Superior temporal gyrus (tissue), 1 donor: ENCODE results near the gene UGT1A7.
"Not testable (repeated sequence)": the region's sequence is repeated elsewhere in the genome, so short reads cannot be mapped to it uniquely, and the experiment has no call there.

Experiments used
- DNase-seq: peaks from one replicate; pipeline ENCODE4 v3.0.0-alpha.2; 2016; ENCODE audit errors: extremely low spot score

UGT1A7 gene

DNA sequence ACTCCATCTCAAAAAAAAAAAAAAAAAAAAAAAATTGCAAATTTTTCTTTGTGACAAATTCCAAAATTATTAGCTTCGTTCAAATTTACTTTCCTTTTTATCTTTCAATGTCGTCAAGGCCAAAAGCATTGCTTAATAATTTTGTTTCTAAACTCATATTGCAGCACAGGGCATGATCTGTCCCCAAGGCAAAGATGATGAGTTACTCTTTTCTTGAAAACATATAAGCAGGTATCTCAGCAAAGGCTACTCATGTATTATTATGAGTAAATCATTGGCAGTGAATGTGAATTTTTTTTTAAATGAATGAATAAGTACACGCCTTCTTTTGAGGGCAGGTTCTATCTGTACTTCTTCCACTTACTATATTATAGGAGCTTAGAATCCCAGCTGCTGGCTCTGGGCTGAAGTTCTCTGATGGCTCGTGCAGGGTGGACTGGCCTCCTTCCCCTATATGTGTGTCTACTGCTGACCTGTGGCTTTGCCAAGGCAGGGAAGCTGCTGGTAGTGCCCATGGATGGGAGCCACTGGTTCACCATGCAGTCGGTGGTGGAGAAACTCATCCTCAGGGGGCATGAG, at the start of gene UGT1A7:
TSS of gene UGT1A7 (plus strand) at position 381 of the 579 bp plus-strand sequence. CDS start at position 418, 37 bp downstream.
- DNase-seq = no peak

- DNase-seq = not testable (repeated sequence)
Measured at GRCh38 chr2:233636306-233636705, 45.4 kb upstream of the UGT1A7 start, which contains the start of gene UGT1A10. Gene UGT1A10 (plus strand): TSS chr2:233636448. CDS start chr2:233636523, 75 bp downstream.

- DNase-seq = no peak
Measured at GRCh38 chr2:233638836-233639235, 42.9 kb upstream of the UGT1A7 start.

DNA sequence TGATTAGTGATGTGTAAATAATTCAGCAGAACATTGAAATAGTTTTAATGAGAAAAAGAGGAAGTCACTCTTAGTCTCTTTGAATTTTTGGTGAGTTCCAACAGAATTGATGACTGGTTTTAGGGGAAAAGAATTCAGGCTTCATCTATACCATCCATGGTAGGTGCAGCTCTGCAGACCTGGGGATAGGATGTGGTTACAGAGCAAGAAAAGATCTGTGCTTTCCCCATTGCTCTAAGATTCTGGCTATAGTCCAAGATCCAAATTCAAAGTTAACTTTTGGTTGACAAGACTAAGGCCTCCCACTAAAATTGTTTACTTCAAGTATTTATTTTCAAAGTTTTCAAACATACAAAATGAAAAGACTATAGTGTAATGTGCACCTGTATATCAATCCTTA, 41.8 kb upstream of the UGT1A7 start:
- no peak for DNase-seq

DNA sequence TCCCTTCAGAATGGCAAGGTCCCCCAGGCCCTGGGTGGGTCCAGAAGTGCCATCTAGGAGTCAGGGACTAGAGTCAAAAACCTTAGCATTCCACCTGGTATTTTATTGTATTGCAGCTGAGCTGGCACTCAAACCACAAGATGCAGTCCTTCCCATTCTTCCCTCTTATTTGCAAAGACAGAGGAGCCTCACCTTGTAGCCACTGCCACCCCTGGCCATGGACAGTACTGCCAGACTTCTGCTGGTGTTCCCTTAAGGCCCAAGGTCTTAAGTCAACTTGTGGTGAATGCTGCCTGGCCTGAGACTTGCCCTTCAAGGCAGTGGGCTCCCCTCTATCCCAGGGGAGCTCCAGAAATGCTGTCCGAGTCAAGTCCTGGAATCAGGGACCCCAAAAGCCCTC, 38.6 kb upstream of the UGT1A7 start:
- no peak for DNase-seq

DNA sequence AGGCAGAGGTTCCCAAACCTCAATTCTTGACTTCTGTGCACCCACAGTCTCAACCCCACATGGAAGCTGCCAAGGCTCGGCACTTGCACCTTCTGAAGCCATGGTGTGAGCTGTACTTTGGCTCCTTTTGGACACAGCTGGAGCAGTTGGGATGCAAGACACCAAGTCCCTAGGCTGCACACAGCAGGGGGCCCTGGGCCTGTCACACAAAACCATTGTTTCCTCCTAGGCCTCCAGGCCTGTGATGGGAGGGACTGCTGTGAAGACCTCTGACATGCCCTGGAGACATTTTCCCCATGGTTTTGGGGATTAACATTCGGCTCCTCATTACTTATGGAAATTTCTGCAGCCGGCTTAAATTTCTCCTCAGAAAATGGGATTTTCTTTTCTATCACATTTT, 35.7 kb upstream of the UGT1A7 start:
- DNase-seq = not testable (repeated sequence)

GRCh38 chr2:233650981-233651380, 30.7 kb upstream of the UGT1A7 start:
- no peak for DNase-seq

DNA sequence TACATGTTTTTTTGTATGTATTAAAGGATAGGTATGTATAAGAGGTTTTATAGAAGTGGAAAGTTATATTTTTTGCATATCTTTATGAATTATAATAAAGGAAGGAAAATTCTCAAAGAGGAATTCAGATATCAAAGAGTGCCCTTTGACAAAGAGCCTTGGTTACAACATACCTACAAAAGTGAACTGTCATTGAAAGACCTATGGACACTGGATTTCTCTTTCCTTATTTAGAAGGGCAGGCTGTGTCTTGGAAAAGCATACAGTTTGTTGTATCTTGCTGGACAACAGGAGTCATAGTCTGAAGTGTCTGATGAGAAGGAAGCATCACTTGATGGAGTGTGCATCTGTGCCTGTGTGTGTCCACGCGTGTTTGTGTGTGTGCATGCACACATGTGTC, 30.3 kb upstream of the UGT1A7 start:
- no peak for DNase-seq

DNA sequence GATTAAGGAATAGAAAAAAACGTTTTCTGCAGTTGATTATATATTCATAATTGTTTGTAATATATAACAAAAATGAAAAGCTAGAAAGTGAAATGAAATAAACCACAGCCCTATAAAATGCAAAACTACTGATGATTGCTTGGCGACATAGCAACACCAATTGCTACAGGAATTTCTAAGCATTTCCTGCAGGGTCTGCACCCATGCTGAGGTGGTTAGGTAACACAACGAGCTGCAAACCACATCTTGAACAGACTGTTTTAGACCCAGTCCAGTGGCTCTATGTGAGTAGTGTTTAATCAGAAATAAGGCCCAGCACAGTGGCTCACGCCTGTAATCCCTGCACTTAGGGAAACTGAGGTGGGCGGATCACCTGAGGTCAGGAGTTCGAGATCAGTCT, 27.2 kb upstream of the UGT1A7 start:
- no peak for DNase-seq

GRCh38 chr2:233655043-233655442, 26.7 kb upstream of the UGT1A7 start:
- DNase-seq = no peak

DNA sequence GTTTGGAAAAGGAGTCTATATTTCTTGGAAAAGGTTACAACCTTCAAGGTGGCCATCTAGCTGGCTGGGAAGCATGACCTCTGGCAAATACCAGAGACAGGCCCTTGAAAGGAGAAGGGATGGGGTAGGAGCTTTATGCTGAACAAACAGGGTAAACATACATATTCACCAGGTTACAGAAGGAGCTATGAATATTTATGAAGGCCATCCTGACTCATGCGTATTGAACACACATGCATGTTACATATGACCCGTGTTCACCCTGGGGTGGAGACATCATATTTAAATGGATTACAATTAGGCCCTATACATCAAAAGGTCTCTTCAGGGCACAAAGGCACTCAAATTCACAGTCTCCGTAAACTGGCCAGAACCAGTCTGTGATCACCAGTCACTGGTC, 25.8 kb upstream of the UGT1A7 start:
- DNase-seq = not testable (repeated sequence)

GRCh38 chr2:233656443-233656842, 25.3 kb upstream of the UGT1A7 start:
- DNase-seq = no peak

- DNase-seq = no peak
Measured at GRCh38 chr2:233658610-233659009, 23.1 kb upstream of the UGT1A7 start.

DNA sequence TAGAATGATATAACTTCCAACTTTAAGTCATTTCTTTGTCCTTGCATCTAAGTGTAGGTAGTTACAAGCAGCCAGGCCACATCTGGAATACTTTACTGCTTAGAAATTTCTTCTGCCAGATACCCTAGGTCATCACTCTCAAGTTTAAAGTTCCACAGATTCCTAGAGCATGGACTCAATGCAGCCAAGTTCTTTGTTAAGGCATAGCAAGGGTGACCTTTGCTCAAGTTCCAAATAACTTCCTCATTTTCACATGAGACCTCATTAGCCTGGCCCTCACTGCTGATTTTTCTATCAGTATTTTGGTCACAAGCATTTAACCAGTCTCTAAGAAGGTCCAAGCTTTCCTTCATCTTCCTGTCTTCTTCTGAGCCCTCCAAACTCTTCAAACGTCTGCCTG, 17.8 kb upstream of the UGT1A7 start:
- DNase-seq = no peak

DNA sequence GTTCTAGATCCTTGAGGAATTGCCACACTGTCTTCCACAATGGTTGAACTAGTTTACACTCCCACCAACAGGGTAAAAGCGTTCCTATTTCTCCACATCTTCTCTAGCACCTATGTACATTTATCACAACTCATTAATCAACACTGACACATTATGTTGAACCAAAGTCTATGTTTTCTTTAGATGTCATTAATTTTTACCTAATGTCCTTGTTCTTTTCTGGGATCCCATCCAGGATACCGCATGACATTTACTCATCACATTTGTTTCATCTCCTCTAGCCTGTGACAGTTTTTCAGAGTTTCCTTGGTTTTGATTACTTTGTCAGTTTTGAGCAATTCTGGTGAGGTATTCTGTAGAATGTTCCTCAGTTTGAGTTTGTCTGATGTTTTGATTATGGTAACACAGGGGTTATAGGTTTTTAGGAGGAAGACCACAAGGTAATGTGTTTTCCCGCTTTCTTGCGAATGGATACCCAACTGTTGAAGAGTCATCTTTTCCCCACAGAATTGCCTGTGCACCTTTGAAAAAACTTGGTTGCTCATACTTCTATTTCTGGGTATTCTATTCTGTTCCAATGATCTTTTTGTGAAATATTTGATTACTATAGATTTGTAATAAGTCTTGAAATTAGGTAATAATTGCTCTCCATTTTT, 13.0 kb upstream of the UGT1A7 start:
- DNase-seq = no peak

GRCh38 chr2:233671290-233672161, 10.2 kb upstream of the UGT1A7 start, which contains the start of gene UGT1A9:
Gene UGT1A9 (plus strand): TSS chr2:233671898. CDS start chr2:233671935, 37 bp downstream.
- DNase-seq = no peak

- DNase-seq = no peak
Measured at GRCh38 chr2:233672886-233673285, 8.8 kb upstream of the UGT1A7 start.

GRCh38 chr2:233673896-233674295, 7.8 kb upstream of the UGT1A7 start:
- no peak for DNase-seq

GRCh38 chr2:233674314-233674713, 7.4 kb upstream of the UGT1A7 start:
- DNase-seq = no peak

- DNase-seq = no peak
Measured at GRCh38 chr2:233674995-233675394, 6.7 kb upstream of the UGT1A7 start.

- no peak for DNase-seq
Measured at GRCh38 chr2:233676046-233676445, 5.7 kb upstream of the UGT1A7 start.

DNA sequence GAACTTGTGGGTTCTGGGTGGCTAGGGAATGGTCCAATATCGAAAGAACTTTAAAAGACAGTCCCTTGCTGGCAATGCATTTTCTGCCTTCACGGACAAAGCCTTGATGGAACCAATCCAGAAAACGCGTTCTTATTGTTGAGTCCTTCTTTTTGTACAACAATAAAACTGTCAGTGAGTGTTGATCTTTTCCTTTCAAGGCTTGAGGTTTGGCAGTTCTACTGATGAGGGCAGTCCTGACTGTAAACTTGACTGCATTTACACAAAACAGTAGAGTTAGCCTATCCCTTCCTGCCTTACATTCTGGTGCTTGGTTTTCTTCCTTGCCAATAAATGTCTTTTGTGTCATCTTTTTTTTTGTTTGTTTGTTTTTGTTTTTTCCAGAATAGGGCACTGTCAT, 2.5 kb upstream of the UGT1A7 start:
- no peak for DNase-seq
